Measurements from ENCODE around the gene SREK1IP1. TPM values are rescaled to one million over a fixed set of nuclear protein-coding genes. Genes with fewer than 3 reads are reported as not detected.

SREK1IP1 gene
- total and polyA plus RNA-seq, 9 of the 15 experiments (the other 6 are each of a cell fraction or from before 2014, with no cell fraction given), result 6.9 to 45.2 (median 21.7) TPM

GRCh38 chr5:64792469-64792868 is 24.0 kb upstream of the SREK1IP1 start:
- POLR2A ChIA-PET, result interaction anchor here (1.2 kb wide), 1 partner anchor 10 kb away, joined by 3 read pairs; no protein-coding TSS in a partner anchor
- no peaks in the 10 kb centered on the region for H3K9me1 ChIP-seq (ENCODE audit: control insufficient read depth, insufficient read depth, low read length)
- H3K79me2 ChIP-seq (ENCODE audit: control insufficient read depth, insufficient read depth, low read length), result no peaks in the 10 kb centered on the region
- no peak overlapping the region for H3K27ac ChIP-seq (ENCODE audit: extremely low read depth, low read depth, low read length)
- peaks cover 3% of the 10 kb centered on the region; the same call in 2 of the 3 replicates for H3K36me3 ChIP-seq (ENCODE audit: control insufficient read depth, insufficient read depth, low read length)
- in situ Hi-C loops (cut with MboI), result loop anchor here (25.0 kb wide), 1 partner anchor 555 kb away; no protein-coding TSS in a partner anchor
- H3K27me3 ChIP-seq (ENCODE audit: control insufficient read depth in 2 of 2, insufficient read depth in 2 of 2, low read length in 2 of 2), result no peaks in the 10 kb centered on the region
- H2AFZ ChIP-seq (ENCODE audit: low read depth, low read length), result no peak overlapping the region
- FAIRE-seq, result peak; percentile 11
- no peak for DNase-seq (ENCODE audit: extremely low read depth in 1 of 4, low spot score in 3 of 4)
- H3K4me2 ChIP-seq (ENCODE audit: insufficient read depth, low read length), result no peak overlapping the region
- H4K20me1 ChIP-seq (replicated peaks; ENCODE audit: control insufficient read depth, insufficient read depth, low read length), result no peaks in the 10 kb centered on the region
- intact Hi-C loops (cut with micrococcal nuclease), result no loop called here
- no TSS peak for BruUV-seq (replicated peaks)
- no peak overlapping the region for H3K4me3 ChIP-seq
- H3K4me1 ChIP-seq (replicated peaks in 1 of 2; ENCODE audit: control insufficient read depth in 2 of 2, insufficient read depth in 2 of 2, low read length in 2 of 2), result no peaks in the 10 kb centered on the region
- no peaks in the 10 kb centered on the region for H3K9me3 ChIP-seq (replicated peaks; ENCODE audit: control insufficient read depth, insufficient read depth, low read depth, low read length)
- CTCF ChIA-PET (ENCODE audit: low intra/inter-chr PET ratio), result no interaction called here
- ATAC-seq, result no peak
- H3K9ac ChIP-seq (ENCODE audit: insufficient read depth in 1 of 2, low read depth in 2 of 2, low read length in 2 of 2), result no peak overlapping the region
- no peak for TF ChIP-seq RNF2 (IDR thresholded peaks at IDR 0.05)
- TF ChIP-seq PPARD (CRISPR knock-in tag; IDR thresholded peaks at IDR 0.05), result no peak
- no peak for TF ChIP-seq CBX3 (IDR thresholded peaks at IDR 0.05; ENCODE audit: borderline replicate concordance in 1 of 2, low read length in 2 of 2)
- TF ChIP-seq ZNF41 (CRISPR knock-in tag; conservative IDR thresholded peaks at IDR 0.05), result no peak
- TF ChIP-seq, protein P1, sequence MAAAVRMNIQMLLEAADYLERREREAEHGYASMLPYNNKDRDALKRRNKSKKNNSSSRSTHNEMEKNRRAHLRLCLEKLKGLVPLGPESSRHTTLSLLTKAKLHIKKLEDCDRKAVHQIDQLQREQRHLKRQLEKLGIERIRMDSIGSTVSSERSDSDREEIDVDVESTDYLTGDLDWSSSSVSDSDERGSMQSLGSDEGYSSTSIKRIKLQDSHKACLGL (CRISPR knock-in tag; IDR thresholded peaks at IDR 0.05; ENCODE audit: borderline replicate concordance, poor library complexity, severe bottlenecking), result no peak
- no peak for TF ChIP-seq KHSRP (IDR thresholded peaks at IDR 0.05)
- TF ChIP-seq, protein P2, sequence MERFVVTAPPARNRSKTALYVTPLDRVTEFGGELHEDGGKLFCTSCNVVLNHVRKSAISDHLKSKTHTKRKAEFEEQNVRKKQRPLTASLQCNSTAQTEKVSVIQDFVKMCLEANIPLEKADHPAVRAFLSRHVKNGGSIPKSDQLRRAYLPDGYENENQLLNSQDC (CRISPR knock-in tag; IDR thresholded peaks at IDR 0.05), result no peak
- no peak for TF ChIP-seq ARID3A (IDR thresholded peaks at IDR 0.05; ENCODE audit: borderline replicate concordance, low read depth, low read length)
- TF ChIP-seq ZNF77 (CRISPR knock-in tag; IDR thresholded peaks at IDR 0.05), result no peak
- TF ChIP-seq, protein P3, sequence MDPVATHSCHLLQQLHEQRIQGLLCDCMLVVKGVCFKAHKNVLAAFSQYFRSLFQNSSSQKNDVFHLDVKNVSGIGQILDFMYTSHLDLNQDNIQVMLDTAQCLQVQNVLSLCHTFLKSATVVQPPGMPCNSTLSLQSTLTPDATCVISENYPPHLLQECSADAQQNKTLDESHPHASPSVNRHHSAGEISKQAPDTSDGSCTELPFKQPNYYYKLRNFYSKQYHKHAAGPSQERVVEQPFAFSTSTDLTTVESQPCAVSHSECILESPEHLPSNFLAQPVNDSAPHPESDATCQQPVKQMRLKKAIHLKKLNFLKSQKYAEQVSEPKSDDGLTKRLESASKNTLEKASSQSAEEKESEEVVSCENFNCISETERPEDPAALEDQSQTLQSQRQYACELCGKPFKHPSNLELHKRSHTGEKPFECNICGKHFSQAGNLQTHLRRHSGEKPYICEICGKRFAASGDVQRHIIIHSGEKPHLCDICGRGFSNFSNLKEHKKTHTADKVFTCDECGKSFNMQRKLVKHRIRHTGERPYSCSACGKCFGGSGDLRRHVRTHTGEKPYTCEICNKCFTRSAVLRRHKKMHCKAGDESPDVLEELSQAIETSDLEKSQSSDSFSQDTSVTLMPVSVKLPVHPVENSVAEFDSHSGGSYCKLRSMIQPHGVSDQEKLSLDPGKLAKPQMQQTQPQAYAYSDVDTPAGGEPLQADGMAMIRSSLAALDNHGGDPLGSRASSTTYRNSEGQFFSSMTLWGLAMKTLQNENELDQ (CRISPR knock-in tag; IDR thresholded peaks at IDR 0.05; ENCODE audit: borderline replicate concordance), result no peak
- no peak for TF ChIP-seq ZC3H11A (IDR thresholded peaks at IDR 0.05; ENCODE audit: low read depth, low read length)
- no peak for TF ChIP-seq SP1 (CRISPR knock-in tag; IDR thresholded peaks at IDR 0.05)
- no peak for TF ChIP-seq TEAD4 (IDR thresholded peaks at IDR 0.05; ENCODE audit: low read length)
- TF ChIP-seq TEAD4 (CRISPR knock-in tag; IDR thresholded peaks at IDR 0.05; ENCODE audit: borderline replicate concordance), result no peak
- no peak for TF ChIP-seq TAF7 (tag; IDR thresholded peaks at IDR 0.05)
- TF ChIP-seq, protein P4, sequence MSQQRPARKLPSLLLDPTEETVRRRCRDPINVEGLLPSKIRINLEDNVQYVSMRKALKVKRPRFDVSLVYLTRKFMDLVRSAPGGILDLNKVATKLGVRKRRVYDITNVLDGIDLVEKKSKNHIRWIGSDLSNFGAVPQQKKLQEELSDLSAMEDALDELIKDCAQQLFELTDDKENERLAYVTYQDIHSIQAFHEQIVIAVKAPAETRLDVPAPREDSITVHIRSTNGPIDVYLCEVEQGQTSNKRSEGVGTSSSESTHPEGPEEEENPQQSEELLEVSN (IDR thresholded peaks at IDR 0.05; ENCODE audit: borderline replicate concordance in 1 of 2, extremely low read depth in 1 of 2, insufficient read depth in 1 of 2, insufficient read length in 1 of 2, low read depth in 1 of 2, low read length in 1 of 2, poor library complexity in 1 of 2, severe bottlenecking in 1 of 2), result no peak
- TF ChIP-seq MEF2A (IDR thresholded peaks at IDR 0.05; ENCODE audit: control insufficient read depth, low read depth, low read length), result no peak
- TF ChIP-seq EHMT2 (IDR thresholded peaks at IDR 0.05), result no peak
